ENCODE data around the gene PRAF2. TPM values are rescaled to one million over a fixed set of nuclear protein-coding genes. Genes with fewer than 3 reads are reported as not detected.
A peak's percentile ranks its signal among the peaks of the same experiment; 100 is the strongest.

The PRAF2 gene
- total and polyA plus RNA-seq, 9 donors, result 14.4 to 54.0 (median 29.3) TPM

- H3K4me3 ChIP-seq, result peak overlapping the region; percentile 43
- no peaks in the 10 kb centered on the region for H3K9me3 ChIP-seq
- intact Hi-C loops (cut with DNase I), result no loop called here
- DNase-seq, result no peak
- H3K27me3 ChIP-seq, result no peaks in the 10 kb centered on the region
- TF ChIP-seq EP300 (IDR thresholded peaks at IDR 0.05) (no peak), POLR2A (IDR thresholded peaks at IDR 0.05) (no peak)
- TF ChIP-seq, protein P1, sequence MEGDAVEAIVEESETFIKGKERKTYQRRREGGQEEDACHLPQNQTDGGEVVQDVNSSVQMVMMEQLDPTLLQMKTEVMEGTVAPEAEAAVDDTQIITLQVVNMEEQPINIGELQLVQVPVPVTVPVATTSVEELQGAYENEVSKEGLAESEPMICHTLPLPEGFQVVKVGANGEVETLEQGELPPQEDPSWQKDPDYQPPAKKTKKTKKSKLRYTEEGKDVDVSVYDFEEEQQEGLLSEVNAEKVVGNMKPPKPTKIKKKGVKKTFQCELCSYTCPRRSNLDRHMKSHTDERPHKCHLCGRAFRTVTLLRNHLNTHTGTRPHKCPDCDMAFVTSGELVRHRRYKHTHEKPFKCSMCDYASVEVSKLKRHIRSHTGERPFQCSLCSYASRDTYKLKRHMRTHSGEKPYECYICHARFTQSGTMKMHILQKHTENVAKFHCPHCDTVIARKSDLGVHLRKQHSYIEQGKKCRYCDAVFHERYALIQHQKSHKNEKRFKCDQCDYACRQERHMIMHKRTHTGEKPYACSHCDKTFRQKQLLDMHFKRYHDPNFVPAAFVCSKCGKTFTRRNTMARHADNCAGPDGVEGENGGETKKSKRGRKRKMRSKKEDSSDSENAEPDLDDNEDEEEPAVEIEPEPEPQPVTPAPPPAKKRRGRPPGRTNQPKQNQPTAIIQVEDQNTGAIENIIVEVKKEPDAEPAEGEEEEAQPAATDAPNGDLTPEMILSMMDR (IDR thresholded peaks at IDR 0.05), result no peak
- no peaks in the 10 kb centered on the region for H3K36me3 ChIP-seq
- 43 to 47% (median 46%) methylated on average over 8 to 9 of the region's 9 CpGs for WGBS, 3 donors
- H3K4me1 ChIP-seq (ENCODE audit: insufficient read depth), result no peaks in the 10 kb centered on the region
- H3K27ac ChIP-seq, result peak overlapping the region in 1 of 2 donors; percentile 49
Measured at GRCh38 chrX:49101629-49101984, 27.8 kb upstream of the PRAF2 start.

GRCh38 chrX:49100704-49101628, 27.2 kb upstream of the PRAF2 start:
- H3K27me3 ChIP-seq, result no peaks in the 10 kb centered on the region
- intact Hi-C loops (cut with DNase I), result no loop called here
- H3K4me3 ChIP-seq, result peak overlapping the region; percentile 46
- no peaks in the 10 kb centered on the region for H3K4me1 ChIP-seq (ENCODE audit: insufficient read depth)
- DNase-seq, result peak; percentile 84 to 91 (median 87)
- H3K36me3 ChIP-seq, result no peaks in the 10 kb centered on the region
- WGBS, 3 donors, result 35 to 56% (median 47%) methylated on average over 67 to 74 of the region's 74 CpGs
- H3K27ac ChIP-seq, result peak overlapping the region in 1 of 2 donors; percentile 61
- H3K9me3 ChIP-seq, result no peaks in the 10 kb centered on the region
- peak; percentile 39 for TF ChIP-seq POLR2A (IDR thresholded peaks at IDR 0.05)
- TF ChIP-seq EP300 (IDR thresholded peaks at IDR 0.05), result no peak
- TF ChIP-seq, protein P1 (IDR thresholded peaks at IDR 0.05), result no peak

DNA sequence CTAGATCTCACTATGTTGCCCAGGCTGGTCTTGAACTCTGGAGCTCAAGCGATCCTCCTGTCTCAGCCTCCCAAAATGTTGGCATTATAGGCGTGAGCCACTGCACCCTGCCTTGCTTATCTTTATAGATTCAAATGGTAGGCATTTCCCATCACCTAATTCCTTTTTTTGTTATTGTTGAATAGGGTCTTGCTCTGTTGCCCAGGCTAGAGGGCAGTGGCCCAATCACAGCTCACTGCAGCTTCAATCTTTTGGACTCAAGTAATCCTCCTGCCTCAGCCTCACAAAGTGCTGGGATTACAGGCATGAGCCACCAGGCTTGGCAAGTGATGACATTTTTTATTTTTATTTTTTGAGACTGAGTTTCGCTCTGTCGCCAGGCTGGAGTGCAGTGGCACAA, 22.6 kb upstream of the PRAF2 start:
- no peaks in the 10 kb centered on the region for H3K27me3 ChIP-seq
- TF ChIP-seq, protein P1 (IDR thresholded peaks at IDR 0.05), result no peak
- no peak for DNase-seq
- H3K9me3 ChIP-seq, result no peaks in the 10 kb centered on the region
- intact Hi-C loops (cut with DNase I), result loop anchor here in 1 of 4 donors (5.0 kb wide), 1 partner anchor 1644 kb away; no protein-coding TSS in a partner anchor
- no peak overlapping the region for H3K4me3 ChIP-seq
- no peak overlapping the region for H3K27ac ChIP-seq
- 91 to 95% (median 91%) methylated on average over 4 of the region's 4 CpGs for WGBS, 3 donors
- H3K4me1 ChIP-seq (ENCODE audit: insufficient read depth), result no peaks in the 10 kb centered on the region
- H3K36me3 ChIP-seq, result no peaks in the 10 kb centered on the region

DNA sequence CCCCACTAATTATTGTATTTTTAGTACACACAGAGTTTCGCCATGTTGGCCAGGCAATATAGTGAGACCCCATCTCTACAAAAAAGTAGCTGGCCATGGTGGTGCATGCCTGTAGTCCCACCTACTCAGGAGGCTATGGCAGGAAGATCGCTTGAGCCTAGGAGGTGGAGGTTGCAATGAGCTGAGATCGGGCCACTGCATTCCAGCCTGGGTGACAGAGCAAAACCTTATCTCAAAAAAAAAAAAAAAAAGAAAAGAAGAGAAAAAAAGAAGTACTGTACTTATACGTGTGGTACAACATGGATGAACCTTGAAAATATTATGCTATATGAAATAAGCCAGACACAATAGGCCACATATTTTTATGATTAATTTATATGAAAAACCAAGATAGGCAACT, 15.8 kb upstream of the PRAF2 start:
- 77 to 83% (median 79%) methylated on average over 4 of the region's 4 CpGs for WGBS, 3 donors
- intact Hi-C loops (cut with DNase I), result no loop called here
- no peak for TF ChIP-seq EP300 (IDR thresholded peaks at IDR 0.05)
- TF ChIP-seq, protein P1 (IDR thresholded peaks at IDR 0.05), result no peak
- TF ChIP-seq POLR2A (IDR thresholded peaks at IDR 0.05), result no peak
- H3K9me3 ChIP-seq, result no peaks in the 10 kb centered on the region
- H3K4me1 ChIP-seq (ENCODE audit: insufficient read depth), result no peaks in the 10 kb centered on the region
- H3K27me3 ChIP-seq, result no peaks in the 10 kb centered on the region
- no peak overlapping the region for H3K4me3 ChIP-seq
- H3K27ac ChIP-seq, result no peak overlapping the region
- no peak for DNase-seq
- no peaks in the 10 kb centered on the region for H3K36me3 ChIP-seq

Data from ovary (tissue), 9 donors.